Muscle of back (tissue), 11 donors: ENCODE results near the gene MFRP. TPM values are rescaled to one million over a fixed set of nuclear protein-coding genes. Genes with fewer than 3 reads are reported as not detected.

Experiments
- DNase-seq, 3 donors: peaks; one replicate each; pipeline versions ENCODE4 v3.0.0 to v3.0.0-alpha.2; 2013
- polyA plus RNA-seq, 10 donors: library from polyadenylated mRNA; unstranded; fragments of 120-200 nt; gene quantifications; one replicate each; pipeline ENCODE4 v1.2.1, GENCODE V29; 2013; ENCODE audit not compliant: insufficient read length in 10 of 10

MFRP gene
- polyA plus RNA-seq, 10 donors = 0.07 TPM; not detected in 9

DNA sequence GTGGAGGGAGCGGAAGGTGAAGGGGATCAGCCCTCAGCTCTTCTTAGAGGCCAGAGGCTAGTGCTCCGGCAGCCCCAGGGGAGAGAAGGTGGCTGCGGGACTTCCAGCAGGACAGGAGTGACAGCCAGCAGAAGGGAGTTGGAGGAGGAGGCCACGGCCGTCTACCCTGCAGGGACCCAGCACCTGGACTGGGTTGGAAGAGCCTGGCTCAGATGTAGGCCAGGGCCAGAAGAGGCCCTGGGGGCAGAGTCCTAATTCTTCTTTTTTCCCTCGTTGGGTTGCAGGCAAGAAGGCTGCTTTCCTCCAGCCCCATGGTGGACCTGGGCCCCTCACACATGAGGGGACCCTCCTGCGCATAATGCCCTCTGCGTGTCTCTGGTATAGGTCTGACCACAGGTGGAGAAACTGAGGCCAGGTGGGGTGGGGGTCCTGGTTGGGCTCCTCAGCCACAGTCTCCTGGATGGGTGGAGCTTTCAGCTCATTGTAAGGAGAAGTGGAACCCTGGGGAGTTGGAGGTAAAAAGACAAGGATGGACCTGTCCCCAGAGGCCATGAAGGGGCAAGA, 27.3 kb downstream of the MFRP start:
- no peak for DNase-seq

DNA sequence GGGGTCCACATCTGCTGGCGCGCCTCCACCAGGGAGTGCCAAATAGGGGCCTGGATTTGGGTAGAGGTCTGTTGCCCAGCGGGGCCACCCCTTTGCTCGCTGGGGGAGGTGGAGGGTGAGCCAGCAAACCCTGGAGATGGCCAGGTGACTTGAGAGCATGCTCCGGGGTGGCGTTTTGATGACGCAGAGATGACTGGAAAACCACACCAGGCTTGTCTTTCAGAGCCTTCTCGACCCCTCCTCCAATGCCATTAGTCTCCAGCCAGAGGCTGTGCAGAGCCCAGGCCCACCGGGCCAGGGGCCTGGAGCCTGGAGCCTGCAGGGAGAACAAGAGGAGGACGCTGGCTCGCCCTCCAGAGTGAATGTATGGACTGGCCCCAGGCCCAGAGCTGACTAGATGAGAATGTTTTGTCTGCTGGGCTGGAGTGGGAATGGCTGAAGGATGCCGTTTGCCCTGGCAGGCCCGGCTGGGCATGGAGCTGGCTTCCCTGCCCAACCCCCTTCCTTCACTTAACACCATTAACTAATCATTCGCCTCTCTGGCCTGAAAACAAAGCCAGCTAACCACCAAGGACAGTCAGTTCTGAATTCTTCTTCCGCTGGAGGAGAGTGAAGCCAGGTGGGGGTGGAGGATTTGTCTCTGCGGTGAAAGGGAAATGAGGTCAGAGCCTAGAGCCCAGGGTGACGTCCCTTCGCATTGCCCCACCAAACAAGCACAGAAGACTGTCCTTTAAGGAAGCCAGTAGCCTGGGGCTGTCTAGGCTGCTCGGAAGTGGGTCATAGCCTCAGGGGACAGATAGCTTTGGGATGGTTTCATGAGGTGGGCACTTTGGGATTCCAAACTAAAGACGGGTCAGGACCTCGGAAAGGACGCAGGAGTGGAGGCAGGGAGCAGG, 28.0 kb downstream of the MFRP start:
- DNase-seq = peak in 1 of 3 donors; percentile 81

DNA sequence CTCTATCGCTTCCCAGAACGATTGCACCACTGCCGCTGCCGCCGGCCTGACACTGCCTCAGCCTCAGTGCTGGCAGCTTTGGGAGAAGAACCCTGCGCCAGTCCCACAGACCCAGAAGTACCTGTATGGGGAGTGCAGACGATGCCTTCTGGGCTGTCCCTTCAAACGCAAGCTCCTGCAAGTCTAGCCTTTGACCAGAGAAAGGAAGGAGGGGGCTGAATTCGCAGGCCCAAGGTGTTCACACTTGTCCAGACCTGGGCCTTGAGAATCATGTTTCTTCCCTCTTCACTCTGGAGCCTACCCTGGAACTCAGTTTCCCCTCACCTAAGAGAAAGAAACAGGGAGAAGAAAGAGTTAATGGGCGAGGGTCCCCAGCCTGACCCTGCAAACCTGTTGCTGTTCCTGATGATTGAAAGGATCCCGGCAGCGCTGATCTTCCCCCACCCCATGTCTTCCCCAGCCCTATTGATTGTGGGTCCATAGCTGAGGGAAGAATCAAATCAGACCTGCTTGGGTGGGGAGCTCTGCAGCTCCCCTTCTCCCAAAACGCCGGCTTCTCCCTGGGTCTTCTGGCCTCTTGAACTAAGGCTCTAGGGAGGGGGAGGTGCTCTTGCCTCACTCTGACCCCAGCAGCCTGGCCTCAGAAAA, 28.8 kb downstream of the MFRP start:
- no peak for DNase-seq

DNA sequence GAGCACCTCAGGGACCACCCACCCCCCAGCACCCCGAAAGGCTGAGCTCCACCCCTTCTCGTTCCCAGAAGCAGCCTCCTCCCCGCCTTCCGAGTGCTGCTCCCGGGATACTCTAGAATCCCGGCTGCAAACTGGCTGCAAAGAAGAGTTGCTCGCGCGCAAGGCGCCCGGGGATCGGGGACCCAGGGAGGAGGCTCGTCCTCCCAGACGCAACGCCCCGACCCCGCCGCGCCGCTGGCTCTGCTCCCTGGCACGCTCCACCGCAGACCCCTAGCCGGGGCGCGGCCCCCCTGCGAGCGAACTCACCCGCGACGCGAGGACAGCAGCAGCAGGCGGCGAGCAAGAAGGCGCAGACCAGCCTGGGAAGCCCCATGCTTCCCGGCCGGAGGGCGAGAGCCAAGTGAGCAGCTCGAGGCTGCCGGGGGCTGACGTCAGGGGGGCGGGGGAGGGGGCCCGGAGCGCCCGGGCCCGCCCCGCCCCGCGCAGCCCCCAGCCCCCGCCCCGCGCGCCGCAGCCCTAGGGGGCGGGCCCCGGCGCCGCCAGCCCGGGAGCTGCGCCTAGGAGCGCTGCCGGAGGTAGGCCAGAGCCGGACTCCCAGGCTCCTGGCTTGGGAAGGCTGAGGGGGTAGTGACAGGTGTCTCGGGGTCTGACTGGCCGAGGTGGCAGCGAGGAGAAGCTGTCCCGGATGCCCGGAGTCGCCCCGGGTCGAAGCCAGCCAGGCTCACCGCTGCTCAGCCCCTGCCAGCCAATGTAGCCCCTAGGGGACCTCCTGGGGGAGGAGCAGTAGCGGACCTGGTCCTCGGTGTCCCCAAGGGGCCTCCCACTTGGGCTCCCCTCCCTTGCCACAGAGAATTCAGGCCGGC, 29.5 kb downstream of the MFRP start, which contains the start of gene MCAM:
TSS of gene MCAM (minus strand) at position 402 of the 863 bp plus-strand sequence. CDS start at position 373, 29 bp downstream.
- peak in 2 of 3 donors; percentile 68 to 85 for DNase-seq

DNA sequence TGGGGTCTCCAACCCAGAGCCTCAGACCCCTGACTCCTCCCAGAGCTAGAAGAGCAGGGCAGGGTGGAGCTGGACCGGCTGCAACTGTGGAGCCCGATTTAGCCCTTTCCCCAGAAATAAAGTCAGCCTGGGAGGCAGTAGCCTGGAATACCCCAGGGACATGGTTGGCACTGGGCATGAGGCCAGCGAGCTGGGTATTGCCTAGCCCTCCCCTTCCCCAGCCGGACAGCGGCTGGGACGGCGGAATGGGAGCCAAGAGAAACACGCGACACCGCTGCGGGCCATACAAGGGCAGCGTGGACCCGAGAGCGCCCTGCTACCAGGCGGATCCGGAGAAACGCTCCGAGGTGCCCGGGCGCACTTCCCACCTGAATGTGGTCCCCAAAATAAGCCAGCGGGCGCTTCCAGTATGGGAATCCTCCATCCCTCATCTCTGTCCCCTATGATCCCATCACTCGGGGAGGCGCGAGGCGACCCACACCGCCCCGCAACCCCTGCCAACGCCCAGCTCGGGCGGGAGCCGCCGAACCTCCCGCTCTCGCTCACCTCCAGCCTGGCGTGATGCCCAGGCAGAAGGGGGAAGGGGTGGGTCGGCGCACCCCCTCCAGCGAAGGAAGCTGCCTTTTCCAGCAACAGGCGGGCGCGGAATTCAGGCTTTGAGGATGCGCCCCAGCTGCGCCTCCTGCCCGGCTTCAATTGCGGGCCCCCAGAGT, 30.3 kb downstream of the MFRP start:
- DNase-seq = peak in 2 of 3 donors; percentile 63 to 73

DNA sequence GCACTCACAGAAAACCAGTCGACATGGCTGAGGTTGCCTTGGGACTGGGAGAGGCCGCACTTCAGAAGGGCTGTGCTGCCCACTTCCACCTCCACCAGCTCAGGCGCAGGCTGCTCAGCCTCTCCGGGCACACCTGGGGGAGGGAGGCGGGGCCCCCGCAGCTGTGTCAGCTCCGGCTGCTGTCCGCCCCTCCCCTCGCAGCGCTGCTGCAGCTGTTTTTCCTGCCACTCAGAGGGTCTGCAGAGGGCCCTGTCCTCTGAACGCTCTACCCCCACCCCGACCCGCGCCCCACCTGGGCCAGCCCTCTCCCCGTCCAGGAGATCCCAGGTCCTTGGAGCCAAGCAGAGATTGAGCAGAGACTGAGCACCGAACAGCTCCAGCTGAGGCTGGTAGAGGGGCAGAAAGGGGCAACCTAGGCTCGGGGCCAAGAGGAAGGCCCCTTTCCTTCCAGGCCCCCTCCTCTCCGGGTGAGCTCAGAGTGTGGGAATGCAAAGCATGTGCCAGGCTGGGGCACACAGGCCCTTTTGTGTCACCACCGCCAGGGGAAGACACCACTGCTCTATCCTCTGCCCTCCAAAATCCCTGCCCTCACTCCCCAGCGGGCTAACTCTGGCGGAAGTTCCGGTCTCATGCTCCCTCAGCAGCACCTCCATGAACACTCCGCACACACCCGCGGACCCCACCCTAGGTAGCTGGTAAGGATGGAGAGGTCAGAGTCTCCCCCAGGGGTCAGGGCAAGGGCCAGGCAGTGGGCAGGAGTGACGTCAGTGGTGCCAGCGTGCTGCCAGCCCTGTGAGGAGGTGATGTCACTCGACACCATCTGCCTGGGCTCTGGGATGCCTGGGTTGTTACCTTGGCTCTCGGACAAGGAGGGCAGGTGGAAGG, 31.1 kb downstream of the MFRP start:
- peak; percentile 55 to 80 (median 59) for DNase-seq

DNA sequence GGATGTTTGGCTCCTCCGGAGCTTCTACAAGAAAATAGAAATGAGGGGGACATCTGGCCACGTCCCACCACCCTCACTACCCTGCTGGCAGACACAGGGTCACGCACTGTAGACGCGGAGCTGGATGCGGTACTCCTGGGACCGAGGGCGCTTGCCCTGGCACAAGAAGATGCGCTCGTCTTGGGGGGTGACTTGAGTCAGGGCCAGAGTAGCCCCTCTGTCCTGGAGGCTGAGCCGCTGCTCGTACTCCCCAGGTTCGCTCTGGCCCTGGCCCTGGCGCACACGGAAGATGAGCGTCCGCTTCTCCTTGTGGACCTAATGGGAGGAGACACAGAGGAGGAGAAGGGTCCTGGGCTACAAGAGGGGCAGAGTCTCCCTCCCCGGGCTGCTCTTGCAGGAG, 31.8 kb downstream of the MFRP start:
- no peak for DNase-seq

DNA sequence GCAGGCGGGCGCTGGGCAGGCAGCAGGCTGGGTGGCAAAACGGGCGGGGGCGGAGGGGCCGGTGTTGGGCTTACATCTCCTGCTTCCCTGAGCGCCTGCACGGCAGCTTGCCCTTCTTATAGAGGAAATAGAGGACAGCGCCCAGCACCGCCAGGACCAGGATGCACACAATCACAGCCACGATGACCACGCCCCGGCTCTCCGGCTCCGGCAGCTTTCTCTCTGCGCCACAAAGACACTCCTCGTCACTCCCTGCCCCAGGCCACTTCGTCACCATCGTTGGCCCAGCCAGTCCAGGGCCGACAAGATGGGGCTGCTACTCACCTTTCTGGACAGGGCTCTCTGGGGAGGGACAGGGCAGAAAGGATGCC, 35.8 kb downstream of the MFRP start:
- no peak for DNase-seq

DNA sequence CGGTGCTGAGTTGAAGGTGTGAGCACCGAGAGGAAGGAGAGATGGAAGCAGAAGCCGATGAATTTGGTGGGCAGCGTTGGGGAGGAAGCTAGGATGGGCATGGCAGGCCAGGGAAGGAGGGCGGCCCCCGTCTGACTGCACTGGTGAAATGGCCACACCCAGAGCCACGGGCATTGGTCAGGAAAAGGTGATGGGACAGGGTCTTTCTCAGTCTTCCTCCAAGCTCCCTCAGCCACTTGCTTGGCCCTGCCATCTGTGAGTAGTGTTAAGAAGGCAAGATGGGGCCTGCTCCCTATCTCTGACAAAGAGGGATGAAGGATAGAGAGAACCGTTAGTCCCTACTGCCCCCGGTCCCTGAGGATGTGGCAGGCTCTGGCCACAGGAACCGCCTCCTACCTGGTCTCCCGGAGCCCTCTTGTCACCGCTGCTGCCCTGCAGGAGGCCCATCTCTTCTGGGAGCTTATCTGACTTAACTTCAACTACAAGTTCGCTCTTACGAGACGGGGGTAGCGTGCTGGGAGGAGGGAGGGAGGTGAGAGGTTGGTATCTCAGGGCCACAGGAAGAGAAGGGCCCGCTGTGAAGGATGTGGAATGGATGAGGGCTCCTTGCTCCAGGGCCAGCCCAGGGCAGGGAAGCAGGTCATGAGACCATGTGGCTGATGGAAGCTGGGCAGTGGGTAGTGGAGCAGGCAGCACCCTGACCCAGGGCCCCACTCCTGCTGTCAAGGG, 36.4 kb downstream of the MFRP start:
- DNase-seq = no peak

DNA sequence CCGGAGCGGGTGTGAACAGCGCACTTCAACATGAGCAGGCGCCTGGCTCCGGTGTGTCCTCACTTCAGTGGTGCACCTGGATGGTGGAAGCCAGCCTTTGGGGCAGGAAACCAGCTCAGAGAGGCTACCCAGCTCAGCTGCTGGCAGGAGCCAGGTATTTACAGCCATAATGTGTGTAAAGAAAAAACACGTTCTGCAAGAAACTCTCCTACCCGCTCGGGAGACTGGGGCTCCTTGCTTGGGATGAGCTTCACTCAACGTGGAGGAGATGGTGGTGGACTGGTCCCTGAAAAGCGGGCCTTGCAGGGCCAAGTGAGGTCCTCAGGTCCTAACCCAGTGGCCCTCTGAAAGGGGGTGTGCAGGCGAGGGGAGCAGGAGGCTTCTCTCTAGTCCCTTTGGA, 37.1 kb downstream of the MFRP start:
- no peak for DNase-seq

DNA sequence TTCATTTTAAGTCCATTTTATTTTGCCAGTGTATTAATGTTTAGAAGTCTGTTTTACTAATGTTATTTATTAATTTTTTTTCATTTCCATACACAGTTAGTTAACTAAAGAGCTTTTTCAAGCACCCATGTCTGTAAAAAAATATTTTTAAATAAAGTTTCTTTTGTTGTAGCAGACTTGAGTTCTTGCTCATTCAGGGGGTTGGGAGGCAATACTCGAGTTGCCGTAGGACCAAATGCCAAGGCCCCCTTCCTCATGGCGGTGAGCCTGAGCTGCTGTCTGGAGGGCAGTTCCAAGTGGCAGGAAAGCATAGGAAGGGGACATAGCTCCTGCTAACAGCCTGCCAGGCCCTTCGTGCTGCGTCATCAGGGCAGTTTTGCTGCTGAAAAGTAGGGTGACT, 38.5 kb downstream of the MFRP start:
- DNase-seq = no peak

DNA sequence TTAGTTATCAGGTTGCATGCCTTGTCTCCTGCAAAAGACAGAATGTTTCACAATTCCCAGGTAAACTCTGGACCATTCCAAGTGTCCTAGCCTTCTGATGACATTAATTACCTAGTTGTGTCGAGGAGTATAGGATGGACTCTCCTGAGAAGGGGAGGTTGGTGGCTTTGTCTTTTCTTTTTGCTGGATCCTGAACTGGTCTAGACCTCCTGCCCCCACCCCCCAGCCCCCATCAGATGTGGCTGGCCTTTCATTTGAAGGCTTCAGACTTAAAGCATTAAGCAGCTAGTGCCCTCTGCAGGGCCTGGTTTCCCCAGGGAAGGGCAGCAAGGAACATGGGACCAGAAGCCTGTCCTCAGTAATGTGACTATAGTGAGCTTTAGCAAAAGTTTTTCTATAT, 39.3 kb downstream of the MFRP start:
- no peak for DNase-seq

DNA sequence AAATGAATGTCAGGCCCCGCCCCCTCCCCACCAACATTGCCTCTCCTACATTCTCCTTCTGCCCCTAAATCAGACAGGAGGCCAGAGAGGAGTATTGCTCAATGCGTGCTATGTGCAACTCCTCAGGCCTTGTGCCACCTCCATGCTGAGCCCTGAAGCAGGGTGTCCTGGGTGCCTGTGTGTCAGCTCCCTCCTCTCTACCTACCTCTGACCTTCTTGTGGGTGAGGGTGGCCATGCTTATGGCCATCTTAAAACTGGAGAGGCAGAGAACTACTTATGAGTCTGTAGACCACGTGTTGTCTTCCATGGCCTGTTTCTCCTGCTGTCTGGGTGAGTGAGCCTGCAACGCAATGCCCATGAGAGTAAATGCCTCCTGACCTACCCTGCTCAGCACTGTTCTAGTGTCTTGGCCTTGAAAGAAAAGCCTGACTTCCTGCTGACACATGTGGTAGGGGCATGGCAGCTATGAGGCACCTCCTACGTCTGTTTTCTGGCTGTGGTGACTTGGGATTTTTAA, 40.1 kb downstream of the MFRP start:
- no peak for DNase-seq

DNA sequence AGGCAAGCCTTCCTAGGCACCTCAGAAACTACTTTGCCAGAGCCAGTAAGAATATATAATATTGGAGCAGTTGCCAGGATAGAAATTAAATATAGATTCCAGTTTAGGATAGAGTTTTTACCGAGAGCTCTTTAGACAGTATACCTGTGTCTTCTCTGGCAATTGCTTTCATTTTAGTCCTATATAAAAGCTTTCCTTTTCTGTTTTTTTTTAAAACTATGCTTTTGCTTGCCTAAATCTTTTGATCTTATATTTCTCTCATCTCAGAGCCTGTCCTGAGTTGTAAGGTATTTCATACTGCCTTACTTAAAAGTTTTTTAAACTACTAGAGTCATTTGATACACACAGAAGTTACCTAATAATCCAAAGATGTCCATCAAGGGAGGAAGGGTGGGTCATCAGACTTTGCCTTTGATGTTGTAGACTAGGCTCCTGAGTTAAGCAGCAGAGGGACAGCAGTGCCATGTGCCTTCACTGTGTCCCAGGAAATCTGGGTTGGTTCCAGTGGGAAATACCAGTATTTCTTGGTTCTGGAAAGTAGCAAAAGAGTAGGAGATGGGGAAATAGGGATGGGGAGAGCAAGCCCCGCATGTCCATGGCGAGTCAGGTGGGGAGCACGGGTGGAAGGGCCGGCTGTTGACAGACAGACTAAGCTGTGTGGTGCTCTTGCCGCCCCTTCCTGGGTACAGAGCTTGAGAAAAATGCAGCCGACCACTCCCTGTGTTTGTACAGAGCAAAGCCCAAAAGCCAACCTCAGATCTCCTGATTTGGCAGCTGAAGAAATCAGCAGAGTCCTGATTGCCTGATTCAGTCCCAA, 40.7 kb downstream of the MFRP start:
- no peak for DNase-seq

DNA sequence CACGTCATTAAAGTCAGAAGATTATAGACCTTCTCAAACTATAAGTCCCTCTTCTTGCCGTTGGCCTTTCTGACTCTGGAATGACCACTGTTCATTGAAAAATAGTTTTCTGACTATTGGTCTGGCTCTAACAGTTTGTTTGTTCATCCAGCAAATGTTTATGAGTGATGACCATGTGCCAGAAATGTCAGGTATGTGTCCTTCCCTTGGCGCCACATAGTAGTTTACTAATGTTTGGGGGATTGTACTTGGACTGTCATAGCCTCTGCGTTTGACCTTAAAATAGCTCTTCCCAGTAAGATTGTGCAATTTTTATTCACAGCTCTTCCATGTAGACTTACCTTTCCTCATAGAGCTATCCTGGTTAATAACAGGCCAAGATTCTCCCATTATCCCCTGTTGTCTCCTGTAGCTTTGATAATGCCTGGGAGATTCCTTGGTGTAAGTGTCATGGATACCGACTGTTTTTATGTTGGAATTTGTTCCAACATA, 43.2 kb downstream of the MFRP start:
- DNase-seq = no peak

DNA sequence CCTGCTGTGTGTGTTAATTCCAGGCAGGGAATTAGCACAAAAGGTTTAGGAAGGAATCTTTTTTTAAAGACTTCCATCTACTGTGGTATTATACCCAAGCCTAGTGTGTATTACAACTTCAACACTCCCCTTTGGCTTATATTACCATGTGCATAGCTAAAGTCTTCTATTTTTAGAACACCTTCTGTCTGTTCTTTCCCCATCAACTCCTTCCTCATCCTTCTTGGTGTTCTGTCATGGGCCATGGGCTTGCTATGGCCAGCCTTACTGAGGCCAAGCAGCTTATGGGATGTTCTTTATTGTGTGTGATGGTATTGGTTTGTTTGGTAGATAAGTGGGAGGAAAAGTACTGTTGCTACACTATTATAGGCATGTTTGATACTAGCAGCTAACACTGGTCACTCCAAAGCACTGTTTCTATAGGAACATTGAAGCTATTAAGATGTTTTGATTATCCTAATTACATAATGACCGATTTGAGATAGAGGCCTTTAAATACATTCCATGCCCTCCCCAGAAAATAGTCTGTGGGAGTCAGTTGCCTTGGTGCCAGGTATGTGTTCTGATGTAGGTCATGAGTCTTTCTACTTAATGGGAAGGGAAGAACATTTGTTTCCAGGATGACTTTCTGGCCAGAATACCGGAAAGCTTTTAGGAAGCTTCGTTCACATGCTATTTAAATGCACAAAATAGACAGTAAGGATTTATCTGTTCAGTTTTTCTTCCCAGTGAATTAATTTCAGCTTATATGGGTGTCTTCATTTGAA, 46.1 kb downstream of the MFRP start:
- no peak for DNase-seq

DNA sequence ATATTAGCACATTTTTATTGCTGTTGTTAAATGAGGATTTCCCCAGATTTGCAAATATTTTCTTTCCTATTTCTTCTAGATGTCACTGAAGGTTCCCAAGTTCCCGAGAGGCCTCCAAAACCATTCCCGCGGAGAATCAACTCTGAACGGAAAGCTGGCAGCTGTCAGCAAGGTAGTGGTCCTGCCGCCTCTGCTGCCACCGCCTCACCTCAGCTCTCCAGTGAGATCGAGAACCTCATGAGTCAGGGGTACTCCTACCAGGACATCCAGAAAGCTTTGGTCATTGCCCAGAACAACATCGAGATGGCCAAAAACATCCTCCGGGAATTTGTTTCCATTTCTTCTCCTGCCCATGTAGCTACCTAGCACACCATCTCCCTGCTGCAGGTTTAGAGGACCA, 47.1 kb downstream of the MFRP start:
- no peak for DNase-seq
